Spleen (tissue), 11 donors: ENCODE measurements around the gene BCL6B. TPM values are rescaled to one million over a fixed set of nuclear protein-coding genes. Genes with fewer than 3 reads are reported as not detected.

Experiments
- DNase-seq: peaks from one replicate; pipeline ENCODE4 v3.0.0-alpha.2; 2020
- H3K27ac ChIP-seq, 8 donors: fragments of 200-600 bp; sonication (generic) in 7 of 8; 1 replicate in 4 of 8; 2 replicates in 4 of 8; pipeline versions ENCODE4 v1.5.0 to v1.8.0; 2016 to 2021; ENCODE audit warnings: inconsistent platforms in 4 of 8, mild to moderate bottlenecking in 4 of 8, moderate library complexity in 1 of 8
- H3K27me3 ChIP-seq, 7 donors: fragments of 200-600 bp; sonication (generic) in 6 of 7; replicated peaks in 1 of 7; 1 replicate in 4 of 7; 2 replicates in 3 of 7; pipeline versions ENCODE4 v1.5.0 to v1.8.0; 2016 to 2021; ENCODE audit warnings: inconsistent platforms in 3 of 7, mild to moderate bottlenecking in 1 of 7
- H3K36me3 ChIP-seq, 6 donors: fragments of 200-600 bp; sonication (generic) in 5 of 6; 1 replicate in 4 of 6; 2 replicates in 2 of 6; pipeline versions ENCODE4 v1.5.0 to v1.8.0; 2016 to 2021; ENCODE audit warnings: inconsistent platforms in 2 of 6
- H3K4me1 ChIP-seq, 6 donors: fragments of 200-600 bp; sonication (generic) in 5 of 6; 1 replicate in 3 of 6; 2 replicates in 3 of 6; pipeline versions ENCODE4 v1.5.0 to v1.8.0; 2016 to 2021; ENCODE audit warnings: inconsistent platforms in 3 of 6
- H3K4me3 ChIP-seq, 8 donors: fragments of 200-600 bp; sonication (generic) in 7 of 8; 1 replicate in 4 of 8; 2 replicates in 4 of 8; pipeline versions ENCODE4 v1.5.0 to v1.8.0; 2016 to 2021; ENCODE audit warnings: inconsistent platforms in 4 of 8, mild to moderate bottlenecking in 4 of 8, moderate library complexity in 2 of 8
- H3K9me3 ChIP-seq, 8 donors: fragments of 200-600 bp; sonication (generic) in 7 of 8; 1 replicate in 4 of 8; 2 replicates in 4 of 8; pipeline versions ENCODE4 v1.5.0 to v1.8.0; 2016 to 2021; ENCODE audit warnings: inconsistent platforms in 4 of 8
- CTCF ChIP-seq, 11 experiments: fragments of 200-600 bp in 7 of 11; fragments of 450-650 bp in 4 of 11; sonication (generic) in 4 of 11; IDR thresholded peaks in 8 of 11; conservative IDR thresholded peaks in 3 of 11; 1 replicate in 7 of 11; 2 replicates in 4 of 11; pipeline versions ENCODE4 v1.4.0 to v1.8.0; 2016 to 2021; ENCODE audit warnings: antibody characterized with exemption in 11 of 11, inconsistent platforms in 4 of 11, mild to moderate bottlenecking in 1 of 11
- POLR2A ChIP-seq, 3 donors: fragments of 450-650 bp; IDR thresholded peaks; one replicate each; pipeline ENCODE4 v1.5.1; 2017; ENCODE audit warnings: antibody characterized with exemption in 3 of 3, mild to moderate bottlenecking in 1 of 3
- POLR2AphosphoS5 ChIP-seq, 3 donors: sonication (generic); formaldehyde crosslinking; IDR thresholded peaks; one replicate each; pipeline ENCODE4 v1.5.1; 2017; ENCODE audit warnings: antibody characterized with exemption in 3 of 3
- WGBS, 5 donors: extraction: QIAGEN DNeasy Blood & Tissue Kit in 3 of 5; methylation state at CpG; one replicate each; pipeline versions ENCODE4 v1.1.5 to v1.1.7; 2013 to 2018; 5-methylcytosine and 5-hydroxymethylcytosine counted together
- intact Hi-C: fragments of 100-400 bp; cut with DNase I; formaldehyde crosslinking; loops from one replicate; pipeline ENCODE4 v1.15.0; 2023; ENCODE audit warnings: low total_unique reads
- polyA plus RNA-seq, 3 donors: library from polyadenylated mRNA; stranded (reverse); fragments of 200-250 nt; gene quantifications; one replicate each; pipeline ENCODE4 v1.2.1, GENCODE V29; 2013
- total RNA-seq, 7 donors: library from RNA; depleted of rRNA in 3 of 7; stranded (reverse); fragments of >200 nt in 3 of 7; fragmentation: NEBNext Ultra II Directional in 4 of 7; extraction: Animal tissue kit (Norgen Biotek cat#: 25700) in 4 of 7; gene quantifications; one replicate each; pipeline versions ENCODE4 v1.1.0 to v1.2.1, GENCODE V29; 2016 to 2021
- donor health status: healthy with polysubstance abuse.
- donor health status: DM: no; HTN: no; CAD: no; lungs with moderate emphysema.
- donor health status: DM: no; HTN: no; CAD: no.
- donor health status: Bipolar disorder and iron deficiency.
- donor health status: healthy.
- donor health status: DM: no; HTN: no; CAD: no.
- donor health status: DM: yes; HTN: yes; CAD: no.

BCL6B gene
- total and polyA plus RNA-seq, 10 donors: 4.2 to 92.5 (median 19.7) TPM

- Histone ChIP-seq H3K27me3 (no peaks in the 10 kb centered on the region), H3K36me3 (peaks cover 0 to 24% (median 0%) of the 10 kb centered on the region in 6 donors), H3K4me1 (peaks cover 37 to 87% (median 69%) of the 10 kb centered on the region in 6 donors), H3K27ac (peak overlapping the region; percentile 95 to 100 (median 99)), H3K4me3 (peak overlapping the region; percentile 8 to 98 (median 93)), H3K9me3 (no peaks in the 10 kb centered on the region)
- intact Hi-C loops: no loop called here
- DNase-seq: peak; percentile 85
- TF ChIP-seq POLR2A (IDR thresholded peaks at IDR 0.05) (peak in 1 of 3 donors; percentile 79), CTCF (IDR thresholded peaks at IDR 0.05 in 8 of 11, conservative IDR thresholded peaks at IDR 0.05 in 3 of 11) (peak in 4 of 11 experiments; percentile 1 to 57 (median 22)), POLR2AphosphoS5 (IDR thresholded peaks at IDR 0.05) (peak; percentile 66 to 91 (median 87))
- WGBS, 5 donors: 1 to 6% (median 2%) methylated on average over 33 to 56 of the region's 56 CpGs
Observed at GRCh38 chr17:7014995-7015958, 7.6 kb upstream of the BCL6B start.

- H3K27ac ChIP-seq: peak overlapping the region in 6 of 8 donors; percentile 95 to 100 (median 99)
- H3K9me3 ChIP-seq: no peaks in the 10 kb centered on the region
- H3K4me1 ChIP-seq: peaks cover 32 to 87% (median 66%) of the 10 kb centered on the region in 6 donors
- DNase-seq: no peak
- WGBS, 5 donors: 75 to 93% (median 84%) methylated on average over 3 of the region's 3 CpGs
- H3K27me3 ChIP-seq: no peaks in the 10 kb centered on the region
- H3K4me3 ChIP-seq: no peak overlapping the region
- TF ChIP-seq POLR2AphosphoS5 (IDR thresholded peaks at IDR 0.05): no peak
- intact Hi-C loops: no loop called here
- peaks cover 0 to 23% (median 0%) of the 10 kb centered on the region in 6 donors for H3K36me3 ChIP-seq
Observed at GRCh38 chr17:7016418-7016817, 6.4 kb upstream of the BCL6B start.

DNA sequence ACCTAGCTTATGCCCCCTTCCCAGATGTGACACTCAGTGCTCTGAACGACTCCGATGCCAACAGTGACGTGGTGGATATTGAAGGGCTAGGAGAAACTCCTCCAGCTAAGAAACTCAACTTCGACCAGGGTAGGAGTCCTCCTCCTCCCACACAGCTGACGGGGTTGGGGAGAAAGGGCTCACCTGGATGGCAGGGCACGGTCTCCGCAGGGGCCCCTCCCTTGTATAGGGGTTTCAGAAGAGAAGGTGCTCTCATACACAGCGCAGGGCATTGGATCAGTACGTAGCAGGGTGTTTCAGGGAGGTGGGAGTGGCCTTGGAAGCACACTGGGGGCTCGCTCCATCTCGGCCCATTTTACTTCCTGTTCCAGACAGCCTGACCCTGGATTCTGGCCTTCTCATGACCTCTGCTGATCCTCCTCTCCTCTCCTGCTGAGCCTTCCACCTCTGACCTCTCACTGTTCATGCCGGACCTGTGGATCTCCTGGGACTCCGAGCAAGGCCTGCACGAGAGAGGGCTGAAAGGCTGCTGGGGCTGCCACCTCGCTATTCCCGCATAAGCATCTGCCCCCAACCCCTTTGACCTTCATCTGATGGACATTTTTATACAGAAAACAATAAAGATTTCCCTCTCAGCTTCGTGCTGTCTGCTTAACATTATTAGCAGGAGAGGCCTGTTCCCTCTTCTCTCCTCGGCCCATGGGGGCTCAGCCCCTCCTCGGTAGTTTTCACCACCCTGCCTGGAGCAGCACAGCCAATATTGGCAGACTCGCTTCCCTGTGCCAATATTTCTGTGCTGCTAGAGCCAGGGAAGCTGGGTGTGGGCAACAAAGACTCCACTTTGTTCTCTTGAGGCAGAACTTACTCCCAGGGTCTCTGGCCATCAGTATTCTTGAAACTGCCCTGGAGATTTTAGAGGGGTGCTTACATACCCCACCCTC lies 5.7 kb upstream of the BCL6B start:
- WGBS, 5 donors: 60 to 83% (median 82%) methylated on average over 15 to 20 of the region's 20 CpGs
- Histone ChIP-seq H3K27ac (peak overlapping the region; percentile 60 to 100 (median 99)), H3K4me3 (peak overlapping the region in 2 of 8 donors; percentile 47 to 61), H3K36me3 (peaks cover 0 to 23% (median 0%) of the 10 kb centered on the region in 6 donors), H3K9me3 (no peaks in the 10 kb centered on the region), H3K27me3 (peaks cover 0 to 2% (median 0%) of the 10 kb centered on the region in 7 donors), H3K4me1 (peaks cover 37 to 88% (median 68%) of the 10 kb centered on the region in 6 donors)
- TF ChIP-seq CTCF (IDR thresholded peaks at IDR 0.05 in 8 of 11, conservative IDR thresholded peaks at IDR 0.05 in 3 of 11) (no peak), POLR2AphosphoS5 (IDR thresholded peaks at IDR 0.05) (no peak), POLR2A (IDR thresholded peaks at IDR 0.05) (no peak)
- intact Hi-C loops: no loop called here
- no peak for DNase-seq

GRCh38 chr17:7017827-7018200 lies 5.0 kb upstream of the BCL6B start:
- Histone ChIP-seq H3K4me3 (peak overlapping the region in 4 of 8 donors; percentile 33 to 61 (median 42)), H3K36me3 (peaks cover 0 to 23% (median 0%) of the 10 kb centered on the region in 6 donors), H3K27me3 (peaks cover 0 to 8% (median 0%) of the 10 kb centered on the region in 7 donors), H3K9me3 (no peaks in the 10 kb centered on the region), H3K27ac (peak overlapping the region; percentile 48 to 100 (median 99)), H3K4me1 (peaks cover 42 to 95% (median 75%) of the 10 kb centered on the region in 6 donors)
- no peak for DNase-seq
- TF ChIP-seq POLR2AphosphoS5 (IDR thresholded peaks at IDR 0.05): no peak
- no peak for TF ChIP-seq CTCF (IDR thresholded peaks at IDR 0.05 in 8 of 11, conservative IDR thresholded peaks at IDR 0.05 in 3 of 11)
- TF ChIP-seq POLR2A (IDR thresholded peaks at IDR 0.05): no peak
- 35 to 45% (median 38%) methylated on average over 12 of the region's 12 CpGs for WGBS, 5 donors
- intact Hi-C loops: no loop called here
